ENCODE measurements around the gene RAVER1.

RAVER1 gene

GRCh38 chr19:10291554-10292205, 41.6 kb downstream of the RAVER1 start:
- Histone ChIP-seq H3K36me3 (ENCODE audit: insufficient read depth, low read depth, low read length) (no peaks in the 10 kb centered on the region), H3K9ac (ENCODE audit: low read depth, low read length) (no peak overlapping the region), H3K4me3 (ENCODE audit: low read length) (peak overlapping the region; percentile 69), H3K27ac (ENCODE audit: low read length) (no peak overlapping the region), H3K9me3 (ENCODE audit: insufficient read depth, low read depth, low read length) (no peaks in the 10 kb centered on the region), H3K4me1 (ENCODE audit: insufficient read depth, low read length) (peaks cover 12% of the 10 kb centered on the region; the same call in 1 of the 2 replicates), H3K27me3 (ENCODE audit: insufficient read depth, low read length) (peaks cover 100% of the 10 kb centered on the region)

- no peaks in the 10 kb centered on the region for H3K9me3 ChIP-seq (ENCODE audit: insufficient read depth, low read depth, low read length)
- peak overlapping the region; percentile 69; the same call in 1 of the 2 replicates for H3K4me3 ChIP-seq (ENCODE audit: low read length)
- H3K27me3 ChIP-seq (ENCODE audit: insufficient read depth, low read length), result peaks cover 100% of the 10 kb centered on the region
- H3K36me3 ChIP-seq (ENCODE audit: insufficient read depth, low read depth, low read length), result no peaks in the 10 kb centered on the region
- no peak overlapping the region for H3K27ac ChIP-seq (ENCODE audit: low read length)
- H3K9ac ChIP-seq (ENCODE audit: low read depth, low read length), result no peak overlapping the region
- H3K4me1 ChIP-seq (ENCODE audit: insufficient read depth, low read length), result peaks cover 12% of the 10 kb centered on the region; the same call in 1 of the 2 replicates
Measured at GRCh38 chr19:10290876-10291553, 42.3 kb downstream of the RAVER1 start.

- no peak overlapping the region for H3K9ac ChIP-seq (ENCODE audit: low read depth, low read length)
- peak overlapping the region; percentile 69 for H3K4me3 ChIP-seq (ENCODE audit: low read length)
- no peak overlapping the region for H3K27ac ChIP-seq (ENCODE audit: low read length)
- peaks cover 12% of the 10 kb centered on the region; the same call in 1 of the 2 replicates for H3K4me1 ChIP-seq (ENCODE audit: insufficient read depth, low read length)
- H3K27me3 ChIP-seq (ENCODE audit: insufficient read depth, low read length), result peaks cover 97% of the 10 kb centered on the region
- no peaks in the 10 kb centered on the region for H3K36me3 ChIP-seq (ENCODE audit: insufficient read depth, low read depth, low read length)
- no peaks in the 10 kb centered on the region for H3K9me3 ChIP-seq (ENCODE audit: insufficient read depth, low read depth, low read length)
Measured at GRCh38 chr19:10290357-10290875, 42.9 kb downstream of the RAVER1 start.

- H3K27ac ChIP-seq (ENCODE audit: low read length), result no peak within 1 kb of the TSS
- H3K27me3 ChIP-seq (ENCODE audit: insufficient read depth, low read length), result peaks cover 92% of the 10 kb centered on the region
- peak within 1 kb of the TSS; percentile 69 for H3K4me3 ChIP-seq (ENCODE audit: low read length)
- H3K4me1 ChIP-seq (ENCODE audit: insufficient read depth, low read length), result peaks cover 12% of the 10 kb centered on the region; the same call in 1 of the 2 replicates
- no peaks in the 10 kb centered on the region for H3K9me3 ChIP-seq (ENCODE audit: insufficient read depth, low read depth, low read length)
- no peaks in the 10 kb centered on the region for H3K36me3 ChIP-seq (ENCODE audit: insufficient read depth, low read depth, low read length)
- no peak within 1 kb of the TSS for H3K9ac ChIP-seq (ENCODE audit: low read depth, low read length)
Measured at GRCh38 chr19:10289836-10290356, 43.4 kb downstream of the RAVER1 start, which contains the start of gene ICAM5. ICAM5 (plus strand) TSS chr19:10289952; CDS start chr19:10290044, 92 bp downstream.

- H3K4me1 ChIP-seq (ENCODE audit: insufficient read depth, low read length), result peaks cover 12% of the 10 kb centered on the region; the same call in 1 of the 2 replicates
- H3K9ac ChIP-seq (ENCODE audit: low read depth, low read length), result no peak overlapping the region
- peak overlapping the region; percentile 69 for H3K4me3 ChIP-seq (ENCODE audit: low read length)
- peaks cover 86% of the 10 kb centered on the region for H3K27me3 ChIP-seq (ENCODE audit: insufficient read depth, low read length)
- no peaks in the 10 kb centered on the region for H3K9me3 ChIP-seq (ENCODE audit: insufficient read depth, low read depth, low read length)
- no peak overlapping the region for H3K27ac ChIP-seq (ENCODE audit: low read length)
- H3K36me3 ChIP-seq (ENCODE audit: insufficient read depth, low read depth, low read length), result no peaks in the 10 kb centered on the region
Measured at GRCh38 chr19:10289167-10289835, 44.0 kb downstream of the RAVER1 start.

GRCh38 chr19:10288662-10289166, 44.6 kb downstream of the RAVER1 start:
- Histone ChIP-seq H3K4me1 (ENCODE audit: insufficient read depth, low read length) (peaks cover 12% of the 10 kb centered on the region; the same call in 1 of the 2 replicates), H3K4me3 (ENCODE audit: low read length) (peak overlapping the region; percentile 69)

GRCh38 chr19:10286803-10287737, 46.3 kb downstream of the RAVER1 start, which contains the start of gene ICAM4:
ICAM4 (plus strand) TSS chr19:10286955; CDS start chr19:10287013, 58 bp downstream.
- H3K9me3 ChIP-seq (ENCODE audit: insufficient read depth, low read depth, low read length), result no peaks in the 10 kb centered on the region
- no peak within 1 kb of the TSS for H3K27ac ChIP-seq (ENCODE audit: low read length)
- peaks cover 12% of the 10 kb centered on the region; the same call in 1 of the 2 replicates for H3K4me1 ChIP-seq (ENCODE audit: insufficient read depth, low read length)
- H3K27me3 ChIP-seq (ENCODE audit: insufficient read depth, low read length), result peaks cover 64% of the 10 kb centered on the region
- peak within 1 kb of the TSS; percentile 60; the same call in 1 of the 2 replicates for H3K4me3 ChIP-seq (ENCODE audit: low read length)
- no peak within 1 kb of the TSS for H3K9ac ChIP-seq (ENCODE audit: low read depth, low read length)
- H3K36me3 ChIP-seq (ENCODE audit: insufficient read depth, low read depth, low read length), result no peaks in the 10 kb centered on the region

More at GRCh38 chr19:10288662-10289166, 44.6 kb downstream of the RAVER1 start:
- H3K9ac ChIP-seq (ENCODE audit: low read depth, low read length), result no peak overlapping the region
- no peaks in the 10 kb centered on the region for H3K9me3 ChIP-seq (ENCODE audit: insufficient read depth, low read depth, low read length)
- H3K27me3 ChIP-seq (ENCODE audit: insufficient read depth, low read length), result peaks cover 80% of the 10 kb centered on the region
- no peak overlapping the region for H3K27ac ChIP-seq (ENCODE audit: low read length)
- no peaks in the 10 kb centered on the region for H3K36me3 ChIP-seq (ENCODE audit: insufficient read depth, low read depth, low read length)

GRCh38 chr19:10285393-10285792, 47.9 kb downstream of the RAVER1 start:
- no peak overlapping the region for H3K4me3 ChIP-seq (ENCODE audit: low read length)
- H3K4me1 ChIP-seq (ENCODE audit: insufficient read depth, low read length), result peaks cover 7% of the 10 kb centered on the region; the same call in 1 of the 2 replicates
- H3K27me3 ChIP-seq (ENCODE audit: insufficient read depth, low read length), result peaks cover 47% of the 10 kb centered on the region
- H3K9ac ChIP-seq (ENCODE audit: low read depth, low read length), result no peak overlapping the region
- no peak overlapping the region for H3K27ac ChIP-seq (ENCODE audit: low read length)
- H3K9me3 ChIP-seq (ENCODE audit: insufficient read depth, low read depth, low read length), result no peaks in the 10 kb centered on the region
- no peaks in the 10 kb centered on the region for H3K36me3 ChIP-seq (ENCODE audit: insufficient read depth, low read depth, low read length)

- Histone ChIP-seq H3K9ac (ENCODE audit: low read depth, low read length) (no peak overlapping the region), H3K27me3 (ENCODE audit: insufficient read depth, low read length) (peaks cover 42% of the 10 kb centered on the region), H3K4me3 (ENCODE audit: low read length) (no peak overlapping the region), H3K4me1 (ENCODE audit: insufficient read depth, low read length) (peaks cover 4% of the 10 kb centered on the region; the same call in 1 of the 2 replicates), H3K36me3 (ENCODE audit: insufficient read depth, low read depth, low read length) (no peaks in the 10 kb centered on the region), H3K27ac (ENCODE audit: low read length) (no peak overlapping the region), H3K9me3 (ENCODE audit: insufficient read depth, low read depth, low read length) (no peaks in the 10 kb centered on the region)
Measured at GRCh38 chr19:10284960-10285278, 48.4 kb downstream of the RAVER1 start.

GRCh38 chr19:10284065-10284959, 49.0 kb downstream of the RAVER1 start:
- H3K27me3 ChIP-seq (ENCODE audit: insufficient read depth, low read length), result peaks cover 36% of the 10 kb centered on the region
- no peak overlapping the region for H3K9ac ChIP-seq (ENCODE audit: low read depth, low read length)
- no peak overlapping the region for H3K4me3 ChIP-seq (ENCODE audit: low read length)
- H3K9me3 ChIP-seq (ENCODE audit: insufficient read depth, low read depth, low read length), result no peaks in the 10 kb centered on the region
- no peak overlapping the region for H3K27ac ChIP-seq (ENCODE audit: low read length)
- peaks cover 4% of the 10 kb centered on the region; the same call in 1 of the 2 replicates for H3K4me1 ChIP-seq (ENCODE audit: insufficient read depth, low read length)
- H3K36me3 ChIP-seq (ENCODE audit: insufficient read depth, low read depth, low read length), result no peaks in the 10 kb centered on the region
